ENCODE measurements around the gene ERFE.

The ERFE gene

DNA sequence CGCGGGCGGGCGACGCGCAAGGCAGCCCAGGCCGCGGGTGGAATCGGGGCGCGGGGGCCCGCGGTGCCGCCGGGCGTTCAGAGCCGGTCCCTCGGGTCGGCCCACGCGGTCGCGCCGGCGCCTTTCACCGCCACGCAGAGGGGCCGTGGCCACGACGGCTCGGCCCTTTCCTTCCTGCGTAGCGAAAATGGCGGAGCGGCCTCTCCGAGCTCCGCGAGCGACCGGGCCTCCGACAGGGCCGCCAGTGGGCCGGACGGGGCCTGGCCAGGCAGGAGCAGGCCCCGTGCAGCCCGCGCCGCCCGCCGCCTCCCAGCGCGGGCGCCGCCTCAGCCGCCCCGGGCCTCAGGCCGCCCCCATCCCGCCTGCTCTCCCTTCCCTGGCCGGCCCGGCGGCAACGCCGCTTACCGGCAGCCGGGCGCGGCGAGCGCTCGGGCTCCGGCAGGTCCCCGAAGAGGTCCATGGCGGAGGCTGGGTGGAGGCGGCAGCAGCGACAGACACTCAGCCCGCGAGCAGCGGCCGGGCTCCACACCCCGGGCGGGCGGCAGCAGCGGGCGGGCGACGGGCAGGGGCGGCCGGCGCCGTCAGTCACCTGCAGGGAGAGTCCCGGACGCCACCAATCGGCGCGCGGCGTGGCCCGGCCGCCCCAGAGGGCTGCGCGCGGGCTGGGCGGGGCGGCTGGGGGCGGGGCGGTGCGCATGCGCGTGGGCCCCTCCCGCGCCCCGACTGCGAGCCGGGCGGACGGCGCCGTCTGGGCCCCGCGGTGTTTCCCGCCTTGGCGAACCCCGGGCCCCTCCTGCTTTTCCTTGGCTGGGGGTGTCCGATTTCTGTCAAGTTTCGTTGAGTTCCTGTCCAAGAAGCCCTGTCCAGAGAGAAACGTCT is 44.6 kb downstream of the ERFE start, which contains the start of gene ILKAP:
Gene ILKAP (minus strand): TSS at position 602 of the 879 bp plus-strand sequence. CDS start 142 bp downstream, at position 460.
- H3K4me2 ChIP-seq (ENCODE audit: low read length), result peak within 1 kb of the TSS; percentile 94
- H3K27ac ChIP-seq (ENCODE audit: low read depth, low read length, poor library complexity, severe bottlenecking), result peak within 1 kb of the TSS; percentile 84
- no peaks in the 10 kb centered on the region for H3K9me3 ChIP-seq (ENCODE audit: low read length)
- H3F3A ChIP-seq (ENCODE audit: insufficient read depth, low read length), result no peaks in the 10 kb centered on the region
- peaks cover 48% of the 10 kb centered on the region for H3K79me2 ChIP-seq (ENCODE audit: insufficient read depth, low read length)
- peaks cover 18% of the 10 kb centered on the region for H3K36me3 ChIP-seq (ENCODE audit: insufficient read depth, low read length)
- H3K4me1 ChIP-seq (ENCODE audit: insufficient read depth, low read length, severe bottlenecking), result peaks cover 46% of the 10 kb centered on the region
- 0 out of 2 replicates have a peak within 1 kb of the TSS, but pooled peaks have one; percentile 39 for H2AFZ ChIP-seq (ENCODE audit: low read length)
- TF ChIP-seq, protein P1, sequence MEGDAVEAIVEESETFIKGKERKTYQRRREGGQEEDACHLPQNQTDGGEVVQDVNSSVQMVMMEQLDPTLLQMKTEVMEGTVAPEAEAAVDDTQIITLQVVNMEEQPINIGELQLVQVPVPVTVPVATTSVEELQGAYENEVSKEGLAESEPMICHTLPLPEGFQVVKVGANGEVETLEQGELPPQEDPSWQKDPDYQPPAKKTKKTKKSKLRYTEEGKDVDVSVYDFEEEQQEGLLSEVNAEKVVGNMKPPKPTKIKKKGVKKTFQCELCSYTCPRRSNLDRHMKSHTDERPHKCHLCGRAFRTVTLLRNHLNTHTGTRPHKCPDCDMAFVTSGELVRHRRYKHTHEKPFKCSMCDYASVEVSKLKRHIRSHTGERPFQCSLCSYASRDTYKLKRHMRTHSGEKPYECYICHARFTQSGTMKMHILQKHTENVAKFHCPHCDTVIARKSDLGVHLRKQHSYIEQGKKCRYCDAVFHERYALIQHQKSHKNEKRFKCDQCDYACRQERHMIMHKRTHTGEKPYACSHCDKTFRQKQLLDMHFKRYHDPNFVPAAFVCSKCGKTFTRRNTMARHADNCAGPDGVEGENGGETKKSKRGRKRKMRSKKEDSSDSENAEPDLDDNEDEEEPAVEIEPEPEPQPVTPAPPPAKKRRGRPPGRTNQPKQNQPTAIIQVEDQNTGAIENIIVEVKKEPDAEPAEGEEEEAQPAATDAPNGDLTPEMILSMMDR (IDR thresholded peaks at IDR 0.05; ENCODE audit: low read length), result no peak
- no peak for TF ChIP-seq EZH2 (IDR thresholded peaks at IDR 0.05; ENCODE audit: borderline replicate concordance, low read length)
- peak within 1 kb of the TSS; percentile 98 for H3K4me3 ChIP-seq (ENCODE audit: low read depth, low read length, poor library complexity, severe bottlenecking)
- no peaks in the 10 kb centered on the region for H3K9me2 ChIP-seq (ENCODE audit: low read depth, low read length)
- peak within 1 kb of the TSS; percentile 99 for H3K9ac ChIP-seq (ENCODE audit: low read length)
- no peaks in the 10 kb centered on the region for H3K27me3 ChIP-seq (ENCODE audit: insufficient read depth, low read length)
- 0 out of 2 replicates have a peak, but pooled peaks cover 2% of the 10 kb centered on the region for H4K20me1 ChIP-seq (ENCODE audit: insufficient read depth, low read length)

DNA sequence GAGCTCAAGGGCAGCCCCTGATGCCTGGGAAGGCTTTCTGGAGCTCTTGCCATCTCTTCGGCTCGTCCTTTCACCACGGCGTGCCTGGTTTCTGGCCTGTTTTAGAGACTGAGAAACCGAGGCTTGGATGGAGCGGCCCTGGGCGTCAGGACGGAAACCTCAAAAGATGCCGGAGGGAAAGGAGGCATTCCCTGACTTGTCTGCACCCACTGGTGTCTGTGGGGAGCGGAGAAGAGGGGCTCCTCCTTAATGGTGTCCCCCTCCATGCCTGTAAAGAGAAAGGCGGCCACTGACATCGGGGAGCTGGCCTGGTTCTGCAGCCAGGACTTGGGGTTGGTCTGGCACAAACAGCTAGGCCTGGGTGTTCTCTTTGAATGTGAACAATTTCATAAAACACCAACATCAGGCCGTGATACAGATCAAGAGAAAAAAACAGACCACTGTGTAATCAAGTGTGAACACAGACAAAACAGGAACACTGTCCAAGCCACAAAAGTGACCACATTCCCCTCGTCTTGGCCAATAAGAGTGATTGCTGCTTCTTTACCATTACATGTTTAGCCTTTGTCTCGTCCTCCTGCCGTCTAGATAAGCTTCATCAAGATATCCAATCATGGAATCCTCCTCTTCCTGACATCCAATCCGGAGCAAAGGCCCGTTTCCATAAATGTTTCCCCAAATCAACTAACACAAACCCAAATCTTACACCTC is 45.4 kb downstream of the ERFE start:
- Histone ChIP-seq H3K9me2 (ENCODE audit: low read depth, low read length) (no peaks in the 10 kb centered on the region), H3K79me2 (ENCODE audit: insufficient read depth, low read length) (peaks cover 40% of the 10 kb centered on the region), H3K27ac (ENCODE audit: low read depth, low read length, poor library complexity, severe bottlenecking) (peak overlapping the region; percentile 84), H2AFZ (ENCODE audit: low read length) (0 out of 2 replicates have a peak overlapping the region, but pooled peaks have one; percentile 39), H3F3A (ENCODE audit: insufficient read depth, low read length) (no peaks in the 10 kb centered on the region), H4K20me1 (ENCODE audit: insufficient read depth, low read length) (0 out of 2 replicates have a peak, but pooled peaks cover 1% of the 10 kb centered on the region), H3K4me3 (ENCODE audit: low read depth, low read length, poor library complexity, severe bottlenecking) (peak overlapping the region; percentile 98), H3K9me3 (ENCODE audit: low read length) (no peaks in the 10 kb centered on the region), H3K9ac (ENCODE audit: low read length) (peak overlapping the region; percentile 83), H3K4me2 (ENCODE audit: low read length) (peak overlapping the region; percentile 88), H3K36me3 (ENCODE audit: insufficient read depth, low read length) (peaks cover 14% of the 10 kb centered on the region), H3K4me1 (ENCODE audit: insufficient read depth, low read length, severe bottlenecking) (peaks cover 42% of the 10 kb centered on the region), H3K27me3 (ENCODE audit: insufficient read depth, low read length) (no peaks in the 10 kb centered on the region; the same call in 1 of the 2 replicates)
- TF ChIP-seq EZH2 (IDR thresholded peaks at IDR 0.05; ENCODE audit: borderline replicate concordance, low read length), result no peak
- TF ChIP-seq, protein P1 (IDR thresholded peaks at IDR 0.05; ENCODE audit: low read length), result no peak

DNA sequence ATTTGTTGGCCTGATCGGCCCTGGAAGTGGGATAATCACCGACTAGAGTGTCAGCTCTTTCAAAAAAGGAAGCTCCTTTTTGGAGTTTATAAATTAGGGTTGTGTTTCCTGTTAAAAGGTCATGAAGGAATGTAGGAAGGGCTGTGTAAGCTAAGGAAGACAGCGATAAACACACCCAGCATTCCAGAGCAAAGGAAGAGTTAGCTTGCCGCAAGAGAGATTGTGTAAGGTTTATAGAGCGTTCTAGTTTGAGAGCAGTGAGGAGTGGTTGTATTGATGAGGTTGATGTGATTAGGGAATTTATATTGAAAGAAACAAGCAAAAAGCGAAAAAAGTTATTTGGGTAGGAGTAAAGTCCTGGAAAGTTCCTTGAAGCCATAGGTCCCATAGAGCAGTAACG is 48.2 kb downstream of the ERFE start:
- no peak overlapping the region for H3K9ac ChIP-seq (ENCODE audit: low read length)
- TF ChIP-seq, protein P1 (IDR thresholded peaks at IDR 0.05; ENCODE audit: low read length), result no peak
- TF ChIP-seq EZH2 (IDR thresholded peaks at IDR 0.05; ENCODE audit: borderline replicate concordance, low read length), result no peak

More for the DNA sequence above, 48.2 kb downstream of the ERFE start:
- H3K4me2 ChIP-seq (ENCODE audit: low read length), result no peak overlapping the region
- H3K9me3 ChIP-seq (ENCODE audit: low read length), result no peaks in the 10 kb centered on the region
- H4K20me1 ChIP-seq (ENCODE audit: insufficient read depth, low read length), result no peaks in the 10 kb centered on the region
- peaks cover 11% of the 10 kb centered on the region for H3K79me2 ChIP-seq (ENCODE audit: insufficient read depth, low read length)
- no peak overlapping the region for H2AFZ ChIP-seq (ENCODE audit: low read length)
- no peak overlapping the region for H3K27ac ChIP-seq (ENCODE audit: low read depth, low read length, poor library complexity, severe bottlenecking)
- H3K4me3 ChIP-seq (ENCODE audit: low read depth, low read length, poor library complexity, severe bottlenecking), result no peak overlapping the region
- peaks cover 18% of the 10 kb centered on the region for H3K4me1 ChIP-seq (ENCODE audit: insufficient read depth, low read length, severe bottlenecking)
- H3K36me3 ChIP-seq (ENCODE audit: insufficient read depth, low read length), result no peaks in the 10 kb centered on the region; the same call in 1 of the 2 replicates
- no peaks in the 10 kb centered on the region for H3F3A ChIP-seq (ENCODE audit: insufficient read depth, low read length)
- no peaks in the 10 kb centered on the region for H3K9me2 ChIP-seq (ENCODE audit: low read depth, low read length)
- H3K27me3 ChIP-seq (ENCODE audit: insufficient read depth, low read length), result peaks cover 11% of the 10 kb centered on the region; the same call in 1 of the 2 replicates
